Thyroid gland (tissue), 4 donors: ENCODE measurements around the gene CNOT1. TPM values are rescaled to one million over a fixed set of nuclear protein-coding genes. Genes with fewer than 3 reads are reported as not detected.
"Not testable (repeated sequence)": the region's sequence is repeated elsewhere in the genome, so short reads cannot be mapped to it uniquely, and the experiment has no call there.

Experiments
- DNase-seq, 2 donors: peaks; one replicate each; pipeline ENCODE4 v3.0.0-alpha.2; 2019
- H3K27ac ChIP-seq, 3 donors: fragments of 200-600 bp; sonication (generic); 1 replicate in 2 of 3; 2 replicates in 1 of 3; pipeline ENCODE4 v1.5.1; 2016 to 2019; ENCODE audit warnings: mild to moderate bottlenecking in 1 of 3, moderate library complexity in 1 of 3
- H3K27me3 ChIP-seq: fragments of 200-600 bp; sonication (generic); one replicate; pipeline ENCODE4 v1.5.1; 2019
- H3K36me3 ChIP-seq, 2 donors: fragments of 200-600 bp; sonication (generic); one replicate each; pipeline ENCODE4 v1.5.1; 2016 to 2019
- H3K4me1 ChIP-seq, 2 donors: fragments of 200-600 bp; sonication (generic); one replicate each; pipeline ENCODE4 v1.5.1; 2017 to 2019
- H3K4me3 ChIP-seq, 3 donors: fragments of 200-600 bp; sonication (generic); replicated peaks in 1 of 3; 1 replicate in 2 of 3; 2 replicates in 1 of 3; pipeline ENCODE4 v1.5.1; 2016; ENCODE audit warnings: mild to moderate bottlenecking in 1 of 3
- H3K9me3 ChIP-seq: fragments of 200-600 bp; sonication (generic); one replicate; pipeline ENCODE4 v1.5.1; 2017
- CTCF ChIP-seq, 6 experiments: fragments of 200-600 bp in 3 of 6; fragments of 450-650 bp in 3 of 6; sonication (generic) in 3 of 6; IDR thresholded peaks; one replicate each; pipeline ENCODE4 v1.5.1; 2016 to 2019; ENCODE audit warnings: antibody characterized with exemption in 6 of 6, mild to moderate bottlenecking in 2 of 6, inconsistent platforms in 1 of 6, moderate library complexity in 1 of 6
- POLR2A ChIP-seq, 2 donors: fragments of 450-650 bp; IDR thresholded peaks; one replicate each; pipeline ENCODE4 v1.6.1; 2017; ENCODE audit warnings: antibody characterized with exemption in 2 of 2, mild to moderate bottlenecking in 2 of 2, moderate library complexity in 1 of 2
- WGBS, 2 donors: methylation state at CpG; one replicate each; pipeline ENCODE4 v1.1.5; 2017; 5-methylcytosine and 5-hydroxymethylcytosine counted together
- intact Hi-C: fragments of 100-400 bp; cut with DNase I; formaldehyde crosslinking; loops from one replicate; pipeline ENCODE4 v1.15.1; 2023
- total RNA-seq, 4 donors: library from RNA; depleted of rRNA; stranded (reverse); fragments of >200 nt; gene quantifications; one replicate each; pipeline ENCODE4 v1.2.3, GENCODE V29; 2016

The CNOT1 gene
- total RNA-seq, 4 donors from 2014 or later = 109 to 150 (median 133) TPM

GRCh38 chr16:58577141-58577540 is 52.5 kb downstream of the CNOT1 start:
- intact Hi-C loops = no loop called here
- DNase-seq = no peak
- Histone ChIP-seq H3K27me3 (no peaks in the 10 kb centered on the region), H3K27ac (no peak overlapping the region), H3K4me3 (no peak overlapping the region), H3K9me3 (no peaks in the 10 kb centered on the region), H3K4me1 (no peaks in the 10 kb centered on the region), H3K36me3 (peaks cover 68 to 90% of the 10 kb centered on the region in 2 donors)
- 62 to 71% methylated on average over 1 of the region's 1 CpG for WGBS, 2 donors
- no peak for TF ChIP-seq CTCF (IDR thresholded peaks at IDR 0.05)
- no peak for TF ChIP-seq POLR2A (IDR thresholded peaks at IDR 0.05)

- intact Hi-C loops = no loop called here
- no peaks in the 10 kb centered on the region for H3K4me1 ChIP-seq
- no peak for TF ChIP-seq CTCF (IDR thresholded peaks at IDR 0.05)
- no peak for TF ChIP-seq POLR2A (IDR thresholded peaks at IDR 0.05)
- DNase-seq = no peak
- no peak overlapping the region for H3K27ac ChIP-seq
- H3K36me3 ChIP-seq = peaks cover 73 to 79% of the 10 kb centered on the region in 2 donors
- no peaks in the 10 kb centered on the region for H3K27me3 ChIP-seq
- H3K9me3 ChIP-seq = no peaks in the 10 kb centered on the region
- WGBS, 2 donors = 87 to 93% methylated on average over 4 of the region's 4 CpGs
- H3K4me3 ChIP-seq = no peak overlapping the region
These were observed 54.7 kb downstream of the CNOT1 start for GRCh38 chr16:58574895-58575294.

DNA sequence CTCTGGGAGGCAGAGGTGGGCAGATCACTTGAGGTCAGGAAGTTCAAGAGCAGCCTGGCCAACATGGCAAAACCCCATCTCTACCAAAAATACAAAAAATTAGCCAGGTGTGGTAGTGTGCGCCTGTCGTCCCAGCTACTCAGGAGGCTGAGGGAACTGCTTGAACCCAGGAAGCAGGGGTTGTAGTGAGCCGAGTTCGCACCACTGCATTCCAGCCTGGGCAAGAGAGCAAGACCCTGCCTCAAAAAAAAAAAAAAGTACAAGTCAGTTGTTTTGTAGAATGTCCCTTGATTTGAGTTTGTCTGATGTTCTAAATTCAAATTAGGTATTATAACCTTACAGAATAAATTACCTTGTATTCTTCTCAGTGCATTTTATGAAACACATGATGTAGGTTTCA is 63.9 kb downstream of the CNOT1 start:
- peak in 1 of 2 donors; percentile 21 for DNase-seq
- Histone ChIP-seq H3K36me3 (peaks cover 0 to 21% of the 10 kb centered on the region in 2 donors), H3K4me1 (peaks cover 0 to 11% of the 10 kb centered on the region in 2 donors)
- H3K4me3 ChIP-seq, intact Hi-C loops, H3K27ac ChIP-seq, H3K27me3 ChIP-seq, H3K9me3 ChIP-seq: not testable (repeated sequence)
- 86 to 93% methylated on average over 4 of the region's 4 CpGs for WGBS, 2 donors

- Histone ChIP-seq H3K27me3 (no peaks in the 10 kb centered on the region), H3K4me3 (no peak overlapping the region), H3K36me3 (peaks cover 7 to 28% of the 10 kb centered on the region in 2 donors), H3K9me3 (no peaks in the 10 kb centered on the region), H3K27ac (no peak overlapping the region), H3K4me1 (peaks cover 0 to 11% of the 10 kb centered on the region in 2 donors)
- no peak for TF ChIP-seq CTCF (IDR thresholded peaks at IDR 0.05)
- no peak for TF ChIP-seq POLR2A (IDR thresholded peaks at IDR 0.05)
- WGBS, 2 donors = 96 to 100% methylated on average over 4 of the region's 4 CpGs
- intact Hi-C loops = no loop called here
- no peak for DNase-seq
These were observed 65.9 kb downstream of the CNOT1 start for GRCh38 chr16:58563775-58564174.

GRCh38 chr16:58563235-58563634 is 66.4 kb downstream of the CNOT1 start:
- Histone ChIP-seq H3K4me3 (no peak overlapping the region), H3K36me3 (peaks cover 7 to 28% of the 10 kb centered on the region in 2 donors), H3K27me3 (no peaks in the 10 kb centered on the region), H3K27ac (no peak overlapping the region), H3K9me3 (no peaks in the 10 kb centered on the region), H3K4me1 (peaks cover 0 to 11% of the 10 kb centered on the region in 2 donors)
- intact Hi-C loops = no loop called here
- DNase-seq = no peak
- no peak for TF ChIP-seq CTCF (IDR thresholded peaks at IDR 0.05)
- TF ChIP-seq POLR2A (IDR thresholded peaks at IDR 0.05) = no peak

GRCh38 chr16:58556678-58557077 is 72.9 kb downstream of the CNOT1 start:
- no peak for DNase-seq
- H3K36me3 ChIP-seq = peaks cover 32 to 36% of the 10 kb centered on the region in 2 donors
- H3K4me3 ChIP-seq = no peak overlapping the region
- no peaks in the 10 kb centered on the region for H3K27me3 ChIP-seq
- 86% methylated on average over 2 of the region's 2 CpGs for WGBS, 2 donors
- intact Hi-C loops = no loop called here
- no peaks in the 10 kb centered on the region for H3K4me1 ChIP-seq
- H3K27ac ChIP-seq = no peak overlapping the region
- TF ChIP-seq CTCF (IDR thresholded peaks at IDR 0.05) (no peak), POLR2A (IDR thresholded peaks at IDR 0.05) (no peak)
- H3K9me3 ChIP-seq = no peaks in the 10 kb centered on the region
